ENCODE data around the gene DRP2.

- TF ChIP-seq KDM5B (CRISPR knock-in tag; IDR thresholded peaks at IDR 0.05; ENCODE audit: borderline replicate concordance) (no peak), PATZ1 (CRISPR knock-in tag; IDR thresholded peaks at IDR 0.05) (no peak), ZNF788 (CRISPR knock-in tag; IDR thresholded peaks at IDR 0.05; ENCODE audit: borderline replicate concordance) (no peak)
These were observed 33.0 kb downstream of the DRP2 start for GRCh38 chrX:101252634-101253033.
